ENCODE data around the gene RACGAP1. TPM values are rescaled to one million over a fixed set of nuclear protein-coding genes. Genes with fewer than 3 reads are reported as not detected.

RACGAP1 gene
- total and polyA plus RNA-seq, 2 experiments from 2014 or later, result 19.0 to 52.8 TPM

DNA sequence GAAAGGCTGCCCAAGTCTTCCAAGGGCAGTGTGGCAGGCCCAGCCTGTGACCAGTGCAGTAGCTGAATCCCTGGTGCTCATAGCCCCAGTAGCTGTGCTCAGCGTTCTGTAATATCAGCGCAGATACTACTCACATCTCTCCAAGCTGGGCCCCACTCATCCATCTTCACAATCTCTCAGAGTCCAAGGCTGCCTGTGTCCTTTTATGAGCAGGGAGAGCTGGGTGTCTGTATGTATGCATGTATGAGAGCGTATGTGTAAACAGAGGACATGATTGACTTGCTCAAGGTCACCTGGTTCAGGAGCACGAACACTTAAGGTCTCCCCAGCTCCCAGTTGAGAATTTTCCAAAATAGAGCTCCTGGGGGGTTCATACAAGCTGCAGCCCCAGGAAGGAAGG lies 47.2 kb downstream of the RACGAP1 start:
- Histone ChIP-seq H3K79me2 (replicated peaks; ENCODE audit: insufficient read depth) (no peaks in the 10 kb centered on the region), H3K27ac (ENCODE audit: low read depth) (no peak overlapping the region), H3K27me3 (ENCODE audit: insufficient read depth) (no peaks in the 10 kb centered on the region), H3K4me2 (no peak overlapping the region), H3K9me2 (ENCODE audit: insufficient read depth) (no peaks in the 10 kb centered on the region), H4K20me1 (replicated peaks; ENCODE audit: insufficient read depth) (no peaks in the 10 kb centered on the region), H3K4me1 (ENCODE audit: insufficient read depth) (peaks cover 13% of the 10 kb centered on the region), H3K4me3 (no peak overlapping the region), H3K36me3 (ENCODE audit: insufficient read depth) (no peaks in the 10 kb centered on the region), H2AFZ (no peak overlapping the region), H3F3A (replicated peaks; ENCODE audit: low read depth) (no peaks in the 10 kb centered on the region)
- Mint-ChIP-seq H3K4me3 (no peak overlapping the region), H3K27me3 (ENCODE audit: insufficient read depth, low read depth, poor library complexity) (peaks cover 11% of the 10 kb centered on the region), H3K4me1 (peaks cover 30% of the 10 kb centered on the region), H3K9me3 (no peaks in the 10 kb centered on the region), H3K36me3 (ENCODE audit: low read depth) (no peaks in the 10 kb centered on the region), H3K27ac (no peak overlapping the region)
- DNase-seq (ENCODE audit: low spot score), result no peak
- ATAC-seq, result no peak
- no peak for TF ChIP-seq CREB1 (CRISPR knock-in tag; IDR thresholded peaks at IDR 0.05; ENCODE audit: low read depth)

DNA sequence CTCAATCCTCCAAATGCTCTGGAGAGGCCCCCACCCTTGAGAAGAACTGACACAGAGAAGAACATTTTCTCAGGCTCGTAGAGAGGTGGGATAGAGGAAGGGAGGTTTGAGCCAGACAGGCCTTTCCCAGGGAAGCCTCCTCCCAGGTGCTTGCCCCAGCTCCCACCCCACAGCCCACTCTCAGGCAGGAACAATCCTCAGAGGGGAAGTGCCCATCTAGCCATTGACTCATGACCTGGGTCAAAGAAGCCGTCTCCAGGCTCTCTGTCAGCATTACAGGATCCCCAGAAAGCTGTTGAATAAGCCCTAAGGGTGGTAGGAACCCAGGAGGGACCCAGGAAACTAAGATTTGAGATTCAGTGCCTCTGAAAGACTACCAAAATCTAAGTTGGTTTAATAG lies 48.7 kb downstream of the RACGAP1 start:
- Histone ChIP-seq H3K79me2 (replicated peaks; ENCODE audit: insufficient read depth) (no peaks in the 10 kb centered on the region), H4K20me1 (replicated peaks; ENCODE audit: insufficient read depth) (no peaks in the 10 kb centered on the region), H3K4me2 (no peak overlapping the region), H3K27me3 (ENCODE audit: insufficient read depth) (no peaks in the 10 kb centered on the region), H3F3A (replicated peaks; ENCODE audit: low read depth) (no peaks in the 10 kb centered on the region), H2AFZ (no peak overlapping the region), H3K4me3 (no peak overlapping the region), H3K27ac (ENCODE audit: low read depth) (no peak overlapping the region), H3K36me3 (ENCODE audit: insufficient read depth) (no peaks in the 10 kb centered on the region), H3K9me2 (ENCODE audit: insufficient read depth) (no peaks in the 10 kb centered on the region), H3K4me1 (ENCODE audit: insufficient read depth) (peaks cover 13% of the 10 kb centered on the region)
- Mint-ChIP-seq H3K4me1 (peaks cover 30% of the 10 kb centered on the region), H3K27ac (no peak overlapping the region), H3K4me3 (no peak overlapping the region), H3K36me3 (ENCODE audit: low read depth) (no peaks in the 10 kb centered on the region), H3K27me3 (ENCODE audit: insufficient read depth, low read depth, poor library complexity) (peaks cover 13% of the 10 kb centered on the region), H3K9me3 (no peaks in the 10 kb centered on the region)
- ATAC-seq (no peak), DNase-seq (ENCODE audit: low spot score) (no peak)
- TF ChIP-seq POLR2AphosphoS5 (IDR thresholded peaks at IDR 0.05; ENCODE audit: low read depth), result no peak
- no peak for TF ChIP-seq STAT1 (IDR thresholded peaks at IDR 0.05; ENCODE audit: unreplicated experiment)
- TF ChIP-seq, protein P1, sequence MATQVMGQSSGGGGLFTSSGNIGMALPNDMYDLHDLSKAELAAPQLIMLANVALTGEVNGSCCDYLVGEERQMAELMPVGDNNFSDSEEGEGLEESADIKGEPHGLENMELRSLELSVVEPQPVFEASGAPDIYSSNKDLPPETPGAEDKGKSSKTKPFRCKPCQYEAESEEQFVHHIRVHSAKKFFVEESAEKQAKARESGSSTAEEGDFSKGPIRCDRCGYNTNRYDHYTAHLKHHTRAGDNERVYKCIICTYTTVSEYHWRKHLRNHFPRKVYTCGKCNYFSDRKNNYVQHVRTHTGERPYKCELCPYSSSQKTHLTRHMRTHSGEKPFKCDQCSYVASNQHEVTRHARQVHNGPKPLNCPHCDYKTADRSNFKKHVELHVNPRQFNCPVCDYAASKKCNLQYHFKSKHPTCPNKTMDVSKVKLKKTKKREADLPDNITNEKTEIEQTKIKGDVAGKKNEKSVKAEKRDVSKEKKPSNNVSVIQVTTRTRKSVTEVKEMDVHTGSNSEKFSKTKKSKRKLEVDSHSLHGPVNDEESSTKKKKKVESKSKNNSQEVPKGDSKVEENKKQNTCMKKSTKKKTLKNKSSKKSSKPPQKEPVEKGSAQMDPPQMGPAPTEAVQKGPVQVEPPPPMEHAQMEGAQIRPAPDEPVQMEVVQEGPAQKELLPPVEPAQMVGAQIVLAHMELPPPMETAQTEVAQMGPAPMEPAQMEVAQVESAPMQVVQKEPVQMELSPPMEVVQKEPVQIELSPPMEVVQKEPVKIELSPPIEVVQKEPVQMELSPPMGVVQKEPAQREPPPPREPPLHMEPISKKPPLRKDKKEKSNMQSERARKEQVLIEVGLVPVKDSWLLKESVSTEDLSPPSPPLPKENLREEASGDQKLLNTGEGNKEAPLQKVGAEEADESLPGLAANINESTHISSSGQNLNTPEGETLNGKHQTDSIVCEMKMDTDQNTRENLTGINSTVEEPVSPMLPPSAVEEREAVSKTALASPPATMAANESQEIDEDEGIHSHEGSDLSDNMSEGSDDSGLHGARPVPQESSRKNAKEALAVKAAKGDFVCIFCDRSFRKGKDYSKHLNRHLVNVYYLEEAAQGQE (IDR thresholded peaks at IDR 0.05; ENCODE audit: unreplicated experiment), result no peak
- TF ChIP-seq, protein P2, sequence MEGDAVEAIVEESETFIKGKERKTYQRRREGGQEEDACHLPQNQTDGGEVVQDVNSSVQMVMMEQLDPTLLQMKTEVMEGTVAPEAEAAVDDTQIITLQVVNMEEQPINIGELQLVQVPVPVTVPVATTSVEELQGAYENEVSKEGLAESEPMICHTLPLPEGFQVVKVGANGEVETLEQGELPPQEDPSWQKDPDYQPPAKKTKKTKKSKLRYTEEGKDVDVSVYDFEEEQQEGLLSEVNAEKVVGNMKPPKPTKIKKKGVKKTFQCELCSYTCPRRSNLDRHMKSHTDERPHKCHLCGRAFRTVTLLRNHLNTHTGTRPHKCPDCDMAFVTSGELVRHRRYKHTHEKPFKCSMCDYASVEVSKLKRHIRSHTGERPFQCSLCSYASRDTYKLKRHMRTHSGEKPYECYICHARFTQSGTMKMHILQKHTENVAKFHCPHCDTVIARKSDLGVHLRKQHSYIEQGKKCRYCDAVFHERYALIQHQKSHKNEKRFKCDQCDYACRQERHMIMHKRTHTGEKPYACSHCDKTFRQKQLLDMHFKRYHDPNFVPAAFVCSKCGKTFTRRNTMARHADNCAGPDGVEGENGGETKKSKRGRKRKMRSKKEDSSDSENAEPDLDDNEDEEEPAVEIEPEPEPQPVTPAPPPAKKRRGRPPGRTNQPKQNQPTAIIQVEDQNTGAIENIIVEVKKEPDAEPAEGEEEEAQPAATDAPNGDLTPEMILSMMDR (conservative IDR thresholded peaks at IDR 0.05; ENCODE audit: low read depth in 2 of 2), result no peak
- TF ChIP-seq, protein P3, sequence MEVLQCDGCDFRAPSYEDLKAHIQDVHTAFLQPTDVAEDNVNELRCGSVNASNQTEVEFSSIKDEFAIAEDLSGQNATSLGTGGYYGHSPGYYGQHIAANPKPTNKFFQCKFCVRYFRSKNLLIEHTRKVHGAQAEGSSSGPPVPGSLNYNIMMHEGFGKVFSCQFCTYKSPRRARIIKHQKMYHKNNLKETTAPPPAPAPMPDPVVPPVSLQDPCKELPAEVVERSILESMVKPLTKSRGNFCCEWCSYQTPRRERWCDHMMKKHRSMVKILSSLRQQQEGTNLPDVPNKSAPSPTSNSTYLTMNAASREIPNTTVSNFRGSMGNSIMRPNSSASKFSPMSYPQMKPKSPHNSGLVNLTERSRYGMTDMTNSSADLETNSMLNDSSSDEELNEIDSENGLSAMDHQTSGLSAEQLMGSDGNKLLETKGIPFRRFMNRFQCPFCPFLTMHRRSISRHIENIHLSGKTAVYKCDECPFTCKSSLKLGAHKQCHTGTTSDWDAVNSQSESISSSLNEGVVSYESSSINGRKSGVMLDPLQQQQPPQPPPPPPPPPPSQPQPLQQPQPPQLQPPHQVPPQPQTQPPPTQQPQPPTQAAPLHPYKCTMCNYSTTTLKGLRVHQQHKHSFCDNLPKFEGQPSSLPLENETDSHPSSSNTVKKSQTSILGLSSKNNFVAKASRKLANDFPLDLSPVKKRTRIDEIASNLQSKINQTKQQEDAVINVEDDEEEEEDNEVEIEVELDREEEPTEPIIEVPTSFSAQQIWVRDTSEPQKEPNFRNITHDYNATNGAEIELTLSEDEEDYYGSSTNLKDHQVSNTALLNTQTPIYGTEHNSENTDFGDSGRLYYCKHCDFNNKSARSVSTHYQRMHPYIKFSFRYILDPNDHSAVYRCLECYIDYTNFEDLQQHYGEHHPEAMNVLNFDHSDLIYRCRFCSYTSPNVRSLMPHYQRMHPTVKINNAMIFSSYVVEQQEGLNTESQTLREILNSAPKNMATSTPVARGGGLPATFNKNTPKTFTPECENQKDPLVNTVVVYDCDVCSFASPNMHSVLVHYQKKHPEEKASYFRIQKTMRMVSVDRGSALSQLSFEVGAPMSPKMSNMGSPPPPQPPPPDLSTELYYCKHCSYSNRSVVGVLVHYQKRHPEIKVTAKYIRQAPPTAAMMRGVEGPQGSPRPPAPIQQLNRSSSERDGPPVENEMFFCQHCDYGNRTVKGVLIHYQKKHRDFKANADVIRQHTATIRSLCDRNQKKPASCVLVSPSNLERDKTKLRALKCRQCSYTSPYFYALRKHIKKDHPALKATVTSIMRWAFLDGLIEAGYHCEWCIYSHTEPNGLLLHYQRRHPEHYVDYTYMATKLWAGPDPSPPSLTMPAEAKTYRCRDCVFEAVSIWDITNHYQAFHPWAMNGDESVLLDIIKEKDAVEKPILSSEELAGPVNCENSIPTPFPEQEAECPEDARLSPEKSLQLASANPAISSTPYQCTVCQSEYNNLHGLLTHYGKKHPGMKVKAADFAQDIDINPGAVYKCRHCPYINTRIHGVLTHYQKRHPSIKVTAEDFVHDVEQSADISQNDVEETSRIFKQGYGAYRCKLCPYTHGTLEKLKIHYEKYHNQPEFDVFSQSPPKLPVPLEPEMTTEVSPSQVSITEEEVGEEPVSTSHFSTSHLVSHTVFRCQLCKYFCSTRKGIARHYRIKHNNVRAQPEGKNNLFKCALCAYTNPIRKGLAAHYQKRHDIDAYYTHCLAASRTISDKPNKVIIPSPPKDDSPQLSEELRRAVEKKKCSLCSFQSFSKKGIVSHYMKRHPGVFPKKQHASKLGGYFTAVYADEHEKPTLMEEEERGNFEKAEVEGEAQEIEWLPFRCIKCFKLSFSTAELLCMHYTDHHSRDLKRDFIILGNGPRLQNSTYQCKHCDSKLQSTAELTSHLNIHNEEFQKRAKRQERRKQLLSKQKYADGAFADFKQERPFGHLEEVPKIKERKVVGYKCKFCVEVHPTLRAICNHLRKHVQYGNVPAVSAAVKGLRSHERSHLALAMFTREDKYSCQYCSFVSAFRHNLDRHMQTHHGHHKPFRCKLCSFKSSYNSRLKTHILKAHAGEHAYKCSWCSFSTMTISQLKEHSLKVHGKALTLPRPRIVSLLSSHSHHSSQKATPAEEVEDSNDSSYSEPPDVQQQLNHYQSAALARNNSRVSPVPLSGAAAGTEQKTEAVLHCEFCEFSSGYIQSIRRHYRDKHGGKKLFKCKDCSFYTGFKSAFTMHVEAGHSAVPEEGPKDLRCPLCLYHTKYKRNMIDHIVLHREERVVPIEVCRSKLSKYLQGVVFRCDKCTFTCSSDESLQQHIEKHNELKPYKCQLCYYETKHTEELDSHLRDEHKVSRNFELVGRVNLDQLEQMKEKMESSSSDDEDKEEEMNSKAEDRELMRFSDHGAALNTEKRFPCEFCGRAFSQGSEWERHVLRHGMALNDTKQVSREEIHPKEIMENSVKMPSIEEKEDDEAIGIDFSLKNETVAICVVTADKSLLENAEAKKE (CRISPR knock-in tag; IDR thresholded peaks at IDR 0.05), result no peak
- TF ChIP-seq ZNF331 (CRISPR knock-in tag; IDR thresholded peaks at IDR 0.05; ENCODE audit: low read depth), result no peak
- no peak for TF ChIP-seq JUNB (IDR thresholded peaks at IDR 0.05; ENCODE audit: unreplicated experiment)
- no peak for TF ChIP-seq EZH2phosphoT487 (IDR thresholded peaks at IDR 0.05; ENCODE audit: unreplicated experiment)
- TF ChIP-seq NANOG (IDR thresholded peaks at IDR 0.05; ENCODE audit: borderline replicate concordance), result no peak
- no peak for TF ChIP-seq EZH2 (IDR thresholded peaks at IDR 0.05; ENCODE audit: low read depth, unreplicated experiment)
- no peak for TF ChIP-seq CREB1 (CRISPR knock-in tag; IDR thresholded peaks at IDR 0.05; ENCODE audit: low read depth)

Data from GM23338 (cell line).